Neural cell (in vitro differentiated cells): Measurements from ENCODE around the gene DARS1. TPM values are rescaled to one million over a fixed set of nuclear protein-coding genes. Genes with fewer than 3 reads are reported as not detected.

Experiments used
- H2AFZ ChIP-seq: fragments of 200-600, 300-800 bp; sonication (generic), shearing (Covaris generic); 2 replicates; pipeline ENCODE4 v1.6.0; 2014; ENCODE audit warnings: low read depth, mild to moderate bottlenecking, antibody characterized with exemption, low read length, moderate library complexity
- H3F3A ChIP-seq: fragments of 200-600 bp; shearing (Covaris generic); 2 replicates; pipeline ENCODE4 v1.6.1; 2016; ENCODE audit warnings: mild to moderate bottlenecking, moderate library complexity, mixed read lengths, antibody characterized with exemption, low read length; ENCODE audit not compliant: insufficient read depth, poor library complexity, severe bottlenecking
- H3K27ac ChIP-seq: fragments of 200-600, 300-800 bp; sonication (generic), shearing (Covaris generic); 2 replicates; pipeline ENCODE4 v1.5.1; 2014; ENCODE audit warnings: mild to moderate bottlenecking, low read length, moderate library complexity
- H3K27me3 ChIP-seq: fragments of 300-800, 200-600 bp; sonication (generic), shearing (Covaris generic); 2 replicates; pipeline ENCODE4 v1.6.0; 2014; ENCODE audit warnings: mild to moderate bottlenecking, low read depth, low read length, moderate library complexity; ENCODE audit not compliant: insufficient read depth
- H3K36me3 ChIP-seq: fragments of 300-800, 200-600 bp; sonication (generic), shearing (Covaris generic); 2 replicates; pipeline ENCODE4 v1.5.1; 2014; ENCODE audit warnings: mild to moderate bottlenecking, antibody characterized with exemption, low read length, moderate library complexity; ENCODE audit not compliant: insufficient read depth
- H3K4me2 ChIP-seq: fragments of 300-800, 200-600 bp; sonication (generic), shearing (Covaris generic); 2 replicates; pipeline ENCODE4 v1.6.0; 2014; ENCODE audit warnings: mild to moderate bottlenecking, low read length
- H3K4me3 ChIP-seq: fragments of 300-800, 200-600 bp; sonication (generic), shearing (Covaris generic); 2 replicates; pipeline ENCODE4 v1.5.1; 2014; ENCODE audit warnings: mild to moderate bottlenecking, low read length, moderate library complexity
- H3K79me2 ChIP-seq: fragments of 200-600 bp; shearing (Covaris generic); replicated peaks from 2 replicates; pipeline ENCODE4 v1.6.0; 2014; ENCODE audit warnings: mild to moderate bottlenecking, low read length, moderate library complexity; ENCODE audit not compliant: insufficient read depth
- H3K9ac ChIP-seq: fragments of 300-800, 200-600 bp; sonication (generic), shearing (Covaris generic); 2 replicates; pipeline ENCODE4 v1.6.1; 2016; ENCODE audit warnings: mild to moderate bottlenecking, low read length, mixed read lengths
- H3K9me2 ChIP-seq: fragments of 200-600 bp; shearing (Covaris generic); 2 replicates; pipeline ENCODE4 v1.6.1; 2016; ENCODE audit warnings: mild to moderate bottlenecking, low read length, mixed read lengths; ENCODE audit not compliant: insufficient read depth
- H3K9me3 ChIP-seq: fragments of 200-600, 300-800 bp; sonication (generic), shearing (Covaris generic); 2 replicates; pipeline ENCODE4 v1.6.1; 2016; ENCODE audit warnings: mild to moderate bottlenecking, mixed run types, low read length, moderate library complexity, mixed read lengths
- H4K20me1 ChIP-seq: fragments of 200-600 bp; shearing (Covaris generic); 2 replicates; pipeline ENCODE4 v1.6.1; 2016; ENCODE audit warnings: mild to moderate bottlenecking, mixed run types; ENCODE audit not compliant: insufficient read depth
- EP300 ChIP-seq: fragments of 450-650 bp; conservative IDR thresholded peaks from 2 replicates; pipeline ENCODE4 v1.6.1; 2014; ENCODE audit warnings: antibody characterized with exemption, mild to moderate bottlenecking, moderate library complexity; ENCODE audit not compliant: poor library complexity, severe bottlenecking
- EZH2 ChIP-seq: fragments of 200-600, 300-800 bp; shearing (Covaris generic), sonication (generic); IDR thresholded peaks from 2 replicates; pipeline ENCODE4 v1.6.1; 2014; ENCODE audit warnings: antibody characterized with exemption, low read length, borderline replicate concordance, mild to moderate bottlenecking; ENCODE audit not compliant: insufficient read depth, poor library complexity, severe bottlenecking
- MXI1 ChIP-seq: fragments of 450-650 bp; conservative IDR thresholded peaks from 2 replicates; pipeline ENCODE4 v1.6.1; 2014; ENCODE audit warnings: antibody characterized with exemption, mild to moderate bottlenecking; ENCODE audit not compliant: poor library complexity, severe bottlenecking
- POLR2AphosphoS5 ChIP-seq: IDR thresholded peaks from 2 replicates; pipeline ENCODE4 v1.6.1; 2012
- RAD21 ChIP-seq: fragments of 450-650 bp; conservative IDR thresholded peaks from 2 replicates; pipeline ENCODE4 v1.6.1; 2014; ENCODE audit warnings: antibody characterized with exemption, mild to moderate bottlenecking, moderate library complexity
- SMC3 ChIP-seq: fragments of 450-650 bp; conservative IDR thresholded peaks from 2 replicates; pipeline ENCODE4 v1.6.1; 2014; ENCODE audit warnings: antibody characterized with exemption, mild to moderate bottlenecking, moderate library complexity; ENCODE audit not compliant: poor library complexity
- TAF1 ChIP-seq: IDR thresholded peaks from 2 replicates; pipeline ENCODE4 v1.6.1; 2012; ENCODE audit warnings: low read depth
- polyA plus RNA-seq: library from polyadenylated mRNA; depleted of rRNA; stranded (reverse); fragments of >200 nt; gene quantifications from 2 replicates; pipeline ENCODE4 v1.2.3, GENCODE V29; 2014
- TF ChIP-seq, protein P1 (sequence below): fragments of 450-650 bp; IDR thresholded peaks from 2 replicates; pipeline ENCODE4 v1.5.1; 2014; ENCODE audit warnings: antibody characterized with exemption, mild to moderate bottlenecking, moderate library complexity; ENCODE audit not compliant: poor library complexity, severe bottlenecking
- TF ChIP-seq, protein P2 (sequence below): IDR thresholded peaks from 2 replicates; pipeline ENCODE4 v1.6.1; 2012; ENCODE audit warnings: borderline replicate concordance

DARS1 gene
- polyA plus RNA-seq, 1 donor from 2014 or later = 37.9 TPM

DNA sequence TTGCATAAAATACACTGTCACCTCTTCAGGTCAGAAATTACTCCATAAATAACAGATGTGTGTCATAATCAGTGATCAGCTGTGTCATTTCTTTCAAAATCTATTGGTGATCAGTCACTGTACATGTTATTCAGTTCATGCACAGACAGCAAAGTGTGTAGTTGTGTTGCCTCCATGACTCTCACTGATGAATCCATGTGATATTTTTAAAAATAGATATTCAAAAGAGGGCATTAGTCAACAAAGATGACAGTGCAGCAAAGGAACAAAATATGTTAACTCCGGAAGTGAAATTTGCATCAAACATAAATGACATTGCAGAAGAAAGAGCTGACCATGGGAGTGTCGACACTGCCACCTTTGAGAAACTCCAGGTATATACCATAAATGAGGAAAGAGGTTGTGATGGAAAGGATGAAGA, 92.0 kb downstream of the DARS1 start:
- Histone ChIP-seq H3K9me2 (no peaks in the 10 kb centered on the region), H3K4me3 (no peak overlapping the region), H3K9me3 (no peaks in the 10 kb centered on the region), H4K20me1 (no peaks in the 10 kb centered on the region), H3K4me2 (no peak overlapping the region), H3K79me2 (no peaks in the 10 kb centered on the region), H3K9ac (no peak overlapping the region), H3K27ac (no peak overlapping the region), H3K36me3 (no peaks in the 10 kb centered on the region), H2AFZ (no peak overlapping the region), H3K27me3 (no peaks in the 10 kb centered on the region), H3F3A (no peaks in the 10 kb centered on the region)
- TF ChIP-seq RAD21 = no peak
- TF ChIP-seq EZH2 = no peak
- no peak for TF ChIP-seq TAF1
- TF ChIP-seq, protein P1, sequence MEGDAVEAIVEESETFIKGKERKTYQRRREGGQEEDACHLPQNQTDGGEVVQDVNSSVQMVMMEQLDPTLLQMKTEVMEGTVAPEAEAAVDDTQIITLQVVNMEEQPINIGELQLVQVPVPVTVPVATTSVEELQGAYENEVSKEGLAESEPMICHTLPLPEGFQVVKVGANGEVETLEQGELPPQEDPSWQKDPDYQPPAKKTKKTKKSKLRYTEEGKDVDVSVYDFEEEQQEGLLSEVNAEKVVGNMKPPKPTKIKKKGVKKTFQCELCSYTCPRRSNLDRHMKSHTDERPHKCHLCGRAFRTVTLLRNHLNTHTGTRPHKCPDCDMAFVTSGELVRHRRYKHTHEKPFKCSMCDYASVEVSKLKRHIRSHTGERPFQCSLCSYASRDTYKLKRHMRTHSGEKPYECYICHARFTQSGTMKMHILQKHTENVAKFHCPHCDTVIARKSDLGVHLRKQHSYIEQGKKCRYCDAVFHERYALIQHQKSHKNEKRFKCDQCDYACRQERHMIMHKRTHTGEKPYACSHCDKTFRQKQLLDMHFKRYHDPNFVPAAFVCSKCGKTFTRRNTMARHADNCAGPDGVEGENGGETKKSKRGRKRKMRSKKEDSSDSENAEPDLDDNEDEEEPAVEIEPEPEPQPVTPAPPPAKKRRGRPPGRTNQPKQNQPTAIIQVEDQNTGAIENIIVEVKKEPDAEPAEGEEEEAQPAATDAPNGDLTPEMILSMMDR = no peak
- TF ChIP-seq EP300 = no peak
- no peak for TF ChIP-seq MXI1
- TF ChIP-seq, protein P2, sequence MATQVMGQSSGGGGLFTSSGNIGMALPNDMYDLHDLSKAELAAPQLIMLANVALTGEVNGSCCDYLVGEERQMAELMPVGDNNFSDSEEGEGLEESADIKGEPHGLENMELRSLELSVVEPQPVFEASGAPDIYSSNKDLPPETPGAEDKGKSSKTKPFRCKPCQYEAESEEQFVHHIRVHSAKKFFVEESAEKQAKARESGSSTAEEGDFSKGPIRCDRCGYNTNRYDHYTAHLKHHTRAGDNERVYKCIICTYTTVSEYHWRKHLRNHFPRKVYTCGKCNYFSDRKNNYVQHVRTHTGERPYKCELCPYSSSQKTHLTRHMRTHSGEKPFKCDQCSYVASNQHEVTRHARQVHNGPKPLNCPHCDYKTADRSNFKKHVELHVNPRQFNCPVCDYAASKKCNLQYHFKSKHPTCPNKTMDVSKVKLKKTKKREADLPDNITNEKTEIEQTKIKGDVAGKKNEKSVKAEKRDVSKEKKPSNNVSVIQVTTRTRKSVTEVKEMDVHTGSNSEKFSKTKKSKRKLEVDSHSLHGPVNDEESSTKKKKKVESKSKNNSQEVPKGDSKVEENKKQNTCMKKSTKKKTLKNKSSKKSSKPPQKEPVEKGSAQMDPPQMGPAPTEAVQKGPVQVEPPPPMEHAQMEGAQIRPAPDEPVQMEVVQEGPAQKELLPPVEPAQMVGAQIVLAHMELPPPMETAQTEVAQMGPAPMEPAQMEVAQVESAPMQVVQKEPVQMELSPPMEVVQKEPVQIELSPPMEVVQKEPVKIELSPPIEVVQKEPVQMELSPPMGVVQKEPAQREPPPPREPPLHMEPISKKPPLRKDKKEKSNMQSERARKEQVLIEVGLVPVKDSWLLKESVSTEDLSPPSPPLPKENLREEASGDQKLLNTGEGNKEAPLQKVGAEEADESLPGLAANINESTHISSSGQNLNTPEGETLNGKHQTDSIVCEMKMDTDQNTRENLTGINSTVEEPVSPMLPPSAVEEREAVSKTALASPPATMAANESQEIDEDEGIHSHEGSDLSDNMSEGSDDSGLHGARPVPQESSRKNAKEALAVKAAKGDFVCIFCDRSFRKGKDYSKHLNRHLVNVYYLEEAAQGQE = no peak
- no peak for TF ChIP-seq SMC3
- no peak for TF ChIP-seq POLR2AphosphoS5

DNA sequence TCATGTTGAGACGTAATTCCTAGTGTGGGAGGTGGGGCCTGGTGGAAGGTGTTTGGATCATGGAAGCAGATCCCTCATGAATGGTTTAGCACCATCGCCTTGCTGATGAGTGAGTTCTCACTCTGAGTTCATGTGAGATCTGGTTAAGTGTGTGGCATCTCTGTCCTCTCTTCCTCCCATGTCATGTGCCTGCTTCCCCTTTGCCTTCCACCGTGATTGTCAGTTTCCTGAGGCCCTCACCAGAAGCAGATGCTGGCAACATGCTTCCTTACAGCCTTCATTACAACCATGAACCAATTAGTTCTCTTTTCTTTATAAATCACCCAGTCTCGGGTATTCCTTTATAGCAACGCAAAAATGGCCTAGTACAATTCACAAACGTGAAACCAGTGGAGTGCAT, 94.6 kb downstream of the DARS1 start:
- Histone ChIP-seq H3K4me2 (no peak overlapping the region), H3K27ac (no peak overlapping the region), H3K9me3 (no peaks in the 10 kb centered on the region), H3K9ac (no peak overlapping the region), H3K9me2 (no peaks in the 10 kb centered on the region), H3K36me3 (no peaks in the 10 kb centered on the region), H3K4me3 (no peak overlapping the region), H3F3A (no peaks in the 10 kb centered on the region), H2AFZ (no peak overlapping the region), H3K79me2 (no peaks in the 10 kb centered on the region), H4K20me1 (no peaks in the 10 kb centered on the region), H3K27me3 (no peaks in the 10 kb centered on the region)
- TF ChIP-seq MXI1 (no peak), RAD21 (no peak), EZH2 (no peak), EP300 (no peak), POLR2AphosphoS5 (no peak), SMC3 (no peak), TAF1 (no peak)
- TF ChIP-seq, protein P1 = no peak
- TF ChIP-seq, protein P2 = no peak
